Keratinocyte (primary cell): ENCODE measurements around the gene OR5J2. TPM values are rescaled to one million over a fixed set of nuclear protein-coding genes. Genes with fewer than 3 reads are reported as not detected.

Source experiments
- DNase-seq: peaks from one replicate; pipeline ENCODE4 v3.0.0-alpha.2; 2011; ENCODE audit warnings: low read depth, missing footprints, low spot score
- FAIRE-seq: peaks from 2 replicates; lab custom pipeline; 2011; peaks lifted over from hg19 to GRCh38; lab: Jason Lieb, UNC
- H2AFZ ChIP-seq: 2 replicates; pipeline ENCODE4 v1.6.0; 2012; ENCODE audit warnings: low read length, control low read depth, inconsistent platforms; ENCODE audit not compliant: control insufficient read depth
- H3K27ac ChIP-seq: 2 replicates; pipeline ENCODE4 v1.5.1; 2011; ENCODE audit warnings: low read length; ENCODE audit not compliant: control insufficient read depth, insufficient read depth
- H3K27me3 ChIP-seq: 3 replicates; pipeline ENCODE4 v1.6.0; 2011; ENCODE audit warnings: low read length; ENCODE audit not compliant: control insufficient read depth, insufficient read depth; ENCODE audit errors: extremely low read depth
- H3K36me3 ChIP-seq, 2 experiments: 2 replicates in 1 of 2; 3 replicates in 1 of 2; pipeline ENCODE4 v1.5.1; 2011; ENCODE audit warnings: low read length in 2 of 2, mild to moderate bottlenecking in 1 of 2; ENCODE audit not compliant: control insufficient read depth in 2 of 2, insufficient read depth in 2 of 2; ENCODE audit errors: extremely low read depth in 1 of 2
- H3K4me1 ChIP-seq: 3 replicates; pipeline ENCODE4 v1.5.1; 2011; ENCODE audit warnings: low read length; ENCODE audit not compliant: control insufficient read depth, insufficient read depth; ENCODE audit errors: extremely low read depth
- H3K4me2 ChIP-seq: 3 replicates; pipeline ENCODE4 v1.6.0; 2011; ENCODE audit warnings: low read depth, low read length; ENCODE audit not compliant: control insufficient read depth, insufficient read depth; ENCODE audit errors: extremely low read depth
- H3K4me3 ChIP-seq, 3 experiments: fragments of 200-600 bp in 1 of 3; sonication (generic) in 1 of 3; 2 replicates in 2 of 3; 3 replicates in 1 of 3; pipeline ENCODE4 v1.5.1; 2011 to 2016; ENCODE audit warnings: low read length in 3 of 3, mild to moderate bottlenecking in 3 of 3, control low read depth in 2 of 3, inconsistent platforms in 1 of 3, low read depth in 1 of 3, mixed read lengths in 1 of 3, mixed run types in 1 of 3, moderate library complexity in 1 of 3; ENCODE audit not compliant: control insufficient read depth in 2 of 3, insufficient read depth in 2 of 3; ENCODE audit errors: extremely low read depth in 1 of 3
- H3K79me2 ChIP-seq: 2 replicates; pipeline ENCODE4 v1.6.0; 2012; ENCODE audit warnings: low read length; ENCODE audit not compliant: control insufficient read depth, insufficient read depth
- H3K9ac ChIP-seq: 3 replicates; pipeline ENCODE4 v1.6.0; 2011; ENCODE audit warnings: low read length; ENCODE audit not compliant: control insufficient read depth, insufficient read depth; ENCODE audit errors: extremely low read depth
- H3K9me1 ChIP-seq: 3 replicates; pipeline ENCODE4 v1.6.0; 2011; ENCODE audit warnings: low read length; ENCODE audit not compliant: control insufficient read depth, insufficient read depth; ENCODE audit errors: extremely low read depth
- H3K9me3 ChIP-seq: 2 replicates; pipeline ENCODE4 v1.5.1; 2012; ENCODE audit warnings: low read depth, low read length; ENCODE audit not compliant: control insufficient read depth
- H4K20me1 ChIP-seq: 3 replicates; pipeline ENCODE4 v1.6.0; 2011; ENCODE audit warnings: low read length; ENCODE audit not compliant: control insufficient read depth, insufficient read depth; ENCODE audit errors: extremely low read depth
- EZH2 ChIP-seq: IDR thresholded peaks from one replicate; pipeline ENCODE4 v1.6.1; 2012; ENCODE audit warnings: inconsistent platforms, mild to moderate bottlenecking, low read length, moderate library complexity
- dilution Hi-C: fragments of 300-500 bp; cut with MboI; formaldehyde crosslinking; loops from one replicate; pipeline ENCODE4 v1.7.0; 2020; ENCODE audit warnings: low sequenced_read_pairs; ENCODE audit not compliant: extremely low pct_ligation_motif_present
- polyA plus RNA-seq, 5 experiments: library from polyadenylated mRNA; depleted of rRNA in 3 of 5; stranded (reverse) in 3 of 5; stranded (forward) in 1 of 5; unstranded in 1 of 5; fragments of >200 nt; gene quantifications; 1 replicate in 1 of 5; 2 replicates in 3 of 5; 3 replicates in 1 of 5; pipeline versions ENCODE4 v1.2.1 to v1.2.3, GENCODE V29; 2011 to 2012; ENCODE audit warnings: missing spikeins in 2 of 5, low read depth in 1 of 5, low replicate concordance in 1 of 5
- TF ChIP-seq, protein P1 (sequence below), 3 experiments: IDR thresholded peaks in 1 of 3; conservative IDR thresholded peaks in 1 of 3; optimal IDR thresholded peaks in 1 of 3; 2 replicates in 2 of 3; 3 replicates in 1 of 3; pipeline versions ENCODE3 to v1.5.1; 2011; ENCODE audit warnings: low read length in 3 of 3, mild to moderate bottlenecking in 3 of 3, moderate library complexity in 2 of 3, control low read depth in 1 of 3, inconsistent platforms in 1 of 3; ENCODE audit not compliant: insufficient read depth in 2 of 3; ENCODE audit errors: extremely low read depth in 1 of 3

OR5J2 gene
- polyA plus RNA-seq, 1 donor (not counting 4 experiments of a cell fraction or from before 2014, with no cell fraction given), result not detected

DNA sequence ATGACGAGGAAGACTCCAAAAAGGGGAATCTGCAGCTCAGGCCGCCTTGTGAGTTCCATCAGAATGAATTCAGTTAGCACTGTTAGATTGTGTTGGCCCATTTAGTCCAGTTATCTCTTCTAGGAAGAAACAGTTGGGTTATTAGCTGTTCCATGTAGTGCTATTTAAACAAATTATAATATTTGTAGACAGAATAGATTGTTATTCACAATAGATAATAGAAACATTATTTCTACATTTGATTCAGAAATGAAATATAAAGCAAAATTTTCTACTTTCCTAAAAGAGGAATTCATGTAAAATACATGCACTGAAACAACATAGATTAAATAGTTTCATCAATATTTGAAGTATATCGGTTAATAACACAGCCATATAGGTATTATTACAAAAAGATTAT is 16.2 kb upstream of the OR5J2 start, which contains the start of gene OR8K5:
TSS of gene OR8K5 (minus strand) at position 101 of the 400 bp plus-strand sequence. CDS start at position 101, 0 bp downstream.
- H2AFZ ChIP-seq, result no peak within 1 kb of the TSS
- no peak within 1 kb of the TSS for H3K4me3 ChIP-seq
- no peak within 1 kb of the TSS for H3K27ac ChIP-seq
- no peaks in the 10 kb centered on the region for H3K79me2 ChIP-seq
- H3K9ac ChIP-seq, result no peak within 1 kb of the TSS
- H3K4me2 ChIP-seq, result no peak within 1 kb of the TSS
- dilution Hi-C loops, result no loop called here
- no peaks in the 10 kb centered on the region for H3K9me1 ChIP-seq
- no peaks in the 10 kb centered on the region for H3K36me3 ChIP-seq
- H3K9me3 ChIP-seq, result no peaks in the 10 kb centered on the region
- H3K4me1 ChIP-seq, result no peaks in the 10 kb centered on the region
- H4K20me1 ChIP-seq, result no peaks in the 10 kb centered on the region
- FAIRE-seq (no peak), DNase-seq (no peak)
- TF ChIP-seq EZH2, result no peak
- TF ChIP-seq, protein P1, sequence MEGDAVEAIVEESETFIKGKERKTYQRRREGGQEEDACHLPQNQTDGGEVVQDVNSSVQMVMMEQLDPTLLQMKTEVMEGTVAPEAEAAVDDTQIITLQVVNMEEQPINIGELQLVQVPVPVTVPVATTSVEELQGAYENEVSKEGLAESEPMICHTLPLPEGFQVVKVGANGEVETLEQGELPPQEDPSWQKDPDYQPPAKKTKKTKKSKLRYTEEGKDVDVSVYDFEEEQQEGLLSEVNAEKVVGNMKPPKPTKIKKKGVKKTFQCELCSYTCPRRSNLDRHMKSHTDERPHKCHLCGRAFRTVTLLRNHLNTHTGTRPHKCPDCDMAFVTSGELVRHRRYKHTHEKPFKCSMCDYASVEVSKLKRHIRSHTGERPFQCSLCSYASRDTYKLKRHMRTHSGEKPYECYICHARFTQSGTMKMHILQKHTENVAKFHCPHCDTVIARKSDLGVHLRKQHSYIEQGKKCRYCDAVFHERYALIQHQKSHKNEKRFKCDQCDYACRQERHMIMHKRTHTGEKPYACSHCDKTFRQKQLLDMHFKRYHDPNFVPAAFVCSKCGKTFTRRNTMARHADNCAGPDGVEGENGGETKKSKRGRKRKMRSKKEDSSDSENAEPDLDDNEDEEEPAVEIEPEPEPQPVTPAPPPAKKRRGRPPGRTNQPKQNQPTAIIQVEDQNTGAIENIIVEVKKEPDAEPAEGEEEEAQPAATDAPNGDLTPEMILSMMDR (optimal IDR thresholded peaks at IDR 0.05 in 1 of 3, IDR thresholded peaks at IDR 0.05 in 1 of 3, conservative IDR thresholded peaks at IDR 0.05 in 1 of 3; ENCODE audit: extremely low read depth in 1 of 3, insufficient read depth in 2 of 3, low read length in 3 of 3), result no peak
- no peaks in the 10 kb centered on the region for H3K27me3 ChIP-seq

DNA sequence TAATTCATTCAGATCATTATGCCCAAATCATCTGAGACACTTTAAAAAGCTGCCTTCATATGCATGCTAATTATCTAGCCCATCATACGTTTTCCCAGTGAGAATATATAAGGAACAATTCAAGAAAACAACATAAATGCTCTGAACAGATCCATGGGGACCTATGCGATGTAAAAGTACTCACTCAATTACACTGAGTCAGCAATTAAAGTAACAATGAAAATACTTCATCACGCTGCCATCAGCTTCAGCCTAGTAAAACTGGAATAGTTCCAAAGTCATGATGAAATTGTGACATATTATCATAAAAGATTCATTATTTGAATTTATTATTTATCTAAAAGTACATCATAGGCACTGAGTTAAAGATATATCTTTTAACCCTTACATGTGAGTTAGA is 12.6 kb upstream of the OR5J2 start:
- dilution Hi-C loops, result no loop called here

More for the DNA sequence above, 12.6 kb upstream of the OR5J2 start:
- Histone ChIP-seq H3K4me2 (no peak overlapping the region), H3K27ac (no peak overlapping the region), H3K27me3 (no peaks in the 10 kb centered on the region), H3K9ac (no peak overlapping the region), H3K9me1 (no peaks in the 10 kb centered on the region), H4K20me1 (no peaks in the 10 kb centered on the region), H2AFZ (no peak overlapping the region), H3K4me1 (no peaks in the 10 kb centered on the region), H3K79me2 (no peaks in the 10 kb centered on the region), H3K36me3 (no peaks in the 10 kb centered on the region), H3K9me3 (no peaks in the 10 kb centered on the region), H3K4me3 (no peak overlapping the region)
- no peak for FAIRE-seq
- no peak for DNase-seq
- TF ChIP-seq, protein P1 (optimal IDR thresholded peaks at IDR 0.05 in 1 of 3, IDR thresholded peaks at IDR 0.05 in 1 of 3, conservative IDR thresholded peaks at IDR 0.05 in 1 of 3; ENCODE audit: extremely low read depth in 1 of 3, insufficient read depth in 2 of 3, low read length in 3 of 3), result no peak
- no peak for TF ChIP-seq EZH2
